ENCODE data around the gene NECTIN2. TPM values are rescaled to one million over a fixed set of nuclear protein-coding genes. Genes with fewer than 3 reads are reported as not detected.

NECTIN2 gene
- total and polyA plus RNA-seq, 4 donors = 49.4 to 77.5 (median 55.5) TPM

GRCh38 chr19:44931541-44931940 lies 85.4 kb downstream of the NECTIN2 start:
- H3K9ac ChIP-seq (ENCODE audit: low read depth in 1 of 2, low read length in 2 of 2) = no peak overlapping the region
- whole genome bisulfite sequencing = 96% methylated on average over 4 of the region's 4 CpGs
- peaks cover 12 to 46% (median 35%) of the 10 kb centered on the region in 4 donors for H3K4me1 ChIP-seq (ENCODE audit: control insufficient read depth in 4 of 4, insufficient read depth in 4 of 4, low read length in 3 of 4)
- TF ChIP-seq RXRA (IDR thresholded peaks at IDR 0.05) (no peak), FOXA2 (IDR thresholded peaks at IDR 0.05) (no peak), YY1 (IDR thresholded peaks at IDR 0.05) (no peak), FOXA1 (IDR thresholded peaks at IDR 0.05) (no peak), EGR1 (IDR thresholded peaks at IDR 0.05; ENCODE audit: low read depth in 2 of 2) (no peak), JUND (IDR thresholded peaks at IDR 0.05) (no peak), ZBTB33 (IDR thresholded peaks at IDR 0.05) (no peak), HNF4G (IDR thresholded peaks at IDR 0.05) (no peak), NR2F2 (IDR thresholded peaks at IDR 0.05) (no peak), TAF1 (conservative IDR thresholded peaks at IDR 0.05) (no peak), HNF4A (conservative IDR thresholded peaks at IDR 0.05) (no peak), SP1 (IDR thresholded peaks at IDR 0.05) (no peak), GABPA (IDR thresholded peaks at IDR 0.05 in 1 of 2, conservative IDR thresholded peaks at IDR 0.05 in 1 of 2) (no peak), RAD21 (IDR thresholded peaks at IDR 0.05) (no peak)
- TF ChIP-seq, protein P1, sequence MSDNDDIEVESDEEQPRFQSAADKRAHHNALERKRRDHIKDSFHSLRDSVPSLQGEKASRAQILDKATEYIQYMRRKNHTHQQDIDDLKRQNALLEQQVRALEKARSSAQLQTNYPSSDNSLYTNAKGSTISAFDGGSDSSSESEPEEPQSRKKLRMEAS (IDR thresholded peaks at IDR 0.05) = no peak
- TF ChIP-seq, protein P2, sequence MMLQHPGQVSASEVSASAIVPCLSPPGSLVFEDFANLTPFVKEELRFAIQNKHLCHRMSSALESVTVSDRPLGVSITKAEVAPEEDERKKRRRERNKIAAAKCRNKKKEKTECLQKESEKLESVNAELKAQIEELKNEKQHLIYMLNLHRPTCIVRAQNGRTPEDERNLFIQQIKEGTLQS (IDR thresholded peaks at IDR 0.05) = no peak
- TF ChIP-seq, protein P3, sequence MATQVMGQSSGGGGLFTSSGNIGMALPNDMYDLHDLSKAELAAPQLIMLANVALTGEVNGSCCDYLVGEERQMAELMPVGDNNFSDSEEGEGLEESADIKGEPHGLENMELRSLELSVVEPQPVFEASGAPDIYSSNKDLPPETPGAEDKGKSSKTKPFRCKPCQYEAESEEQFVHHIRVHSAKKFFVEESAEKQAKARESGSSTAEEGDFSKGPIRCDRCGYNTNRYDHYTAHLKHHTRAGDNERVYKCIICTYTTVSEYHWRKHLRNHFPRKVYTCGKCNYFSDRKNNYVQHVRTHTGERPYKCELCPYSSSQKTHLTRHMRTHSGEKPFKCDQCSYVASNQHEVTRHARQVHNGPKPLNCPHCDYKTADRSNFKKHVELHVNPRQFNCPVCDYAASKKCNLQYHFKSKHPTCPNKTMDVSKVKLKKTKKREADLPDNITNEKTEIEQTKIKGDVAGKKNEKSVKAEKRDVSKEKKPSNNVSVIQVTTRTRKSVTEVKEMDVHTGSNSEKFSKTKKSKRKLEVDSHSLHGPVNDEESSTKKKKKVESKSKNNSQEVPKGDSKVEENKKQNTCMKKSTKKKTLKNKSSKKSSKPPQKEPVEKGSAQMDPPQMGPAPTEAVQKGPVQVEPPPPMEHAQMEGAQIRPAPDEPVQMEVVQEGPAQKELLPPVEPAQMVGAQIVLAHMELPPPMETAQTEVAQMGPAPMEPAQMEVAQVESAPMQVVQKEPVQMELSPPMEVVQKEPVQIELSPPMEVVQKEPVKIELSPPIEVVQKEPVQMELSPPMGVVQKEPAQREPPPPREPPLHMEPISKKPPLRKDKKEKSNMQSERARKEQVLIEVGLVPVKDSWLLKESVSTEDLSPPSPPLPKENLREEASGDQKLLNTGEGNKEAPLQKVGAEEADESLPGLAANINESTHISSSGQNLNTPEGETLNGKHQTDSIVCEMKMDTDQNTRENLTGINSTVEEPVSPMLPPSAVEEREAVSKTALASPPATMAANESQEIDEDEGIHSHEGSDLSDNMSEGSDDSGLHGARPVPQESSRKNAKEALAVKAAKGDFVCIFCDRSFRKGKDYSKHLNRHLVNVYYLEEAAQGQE (IDR thresholded peaks at IDR 0.05) = no peak
- no peak for DNase-seq (ENCODE audit: low spot score)
- no peaks in the 10 kb centered on the region for H3K36me3 ChIP-seq (ENCODE audit: control insufficient read depth in 4 of 4, insufficient read depth in 3 of 4, low read depth in 1 of 4, low read length in 3 of 4)
- no peaks in the 10 kb centered on the region for H3K27me3 ChIP-seq (ENCODE audit: control insufficient read depth in 4 of 4, insufficient read depth in 4 of 4, low read length in 3 of 4)
- H3K9me3 ChIP-seq (ENCODE audit: control insufficient read depth in 4 of 4, low read length in 3 of 4) = no peaks in the 10 kb centered on the region
- H3K4me3 ChIP-seq (ENCODE audit: low read depth in 1 of 3, low read length in 3 of 3) = no peak overlapping the region
- peak overlapping the region in 1 of 2 donors; percentile 32 for H3K27ac ChIP-seq (ENCODE audit: low read depth in 1 of 2, low read length in 2 of 2)

Other genes starting within 250 kb of the NECTIN2 start
- 1 to 10 TPM in 1 of 2 donors, under 1 TPM in 1; 0.47 to 2.8 TPM for gene IGSF23, start 232.7 kb upstream of the NECTIN2 start, total RNA-seq
- gene IGSF23, start 232.7 kb upstream of the NECTIN2 start, polyA plus RNA-seq = 10 to 100 TPM in 1 of 2 donors, 1 to 10 TPM in 1; 3.9 to 11.4 TPM
- gene PVR, start 202.4 kb upstream of the NECTIN2 start, total RNA-seq = 10 to 100 TPM; 18.6 to 49.0 TPM
- gene PVR, start 202.4 kb upstream of the NECTIN2 start, polyA plus RNA-seq = 10 to 100 TPM; 11.4 to 45.7 TPM
- gene CEACAM19, start 174.8 kb upstream of the NECTIN2 start, total RNA-seq = 1 to 10 TPM in 1 of 2 donors, under 1 TPM in 1; 0.75 to 1.6 TPM
- gene CEACAM19, start 174.8 kb upstream of the NECTIN2 start, polyA plus RNA-seq = 1 to 10 TPM in 1 of 2 donors, under 1 TPM in 1; 0.98 to 2.6 TPM
- under 1 TPM in 1 of 2 donors, not detected in 1; 0.09 TPM for gene CEACAM16, start 147.1 kb upstream of the NECTIN2 start, total RNA-seq
- gene CEACAM16, start 147.1 kb upstream of the NECTIN2 start, polyA plus RNA-seq = not detected
- 10 to 100 TPM in 1 of 2 donors, 1 to 10 TPM in 1; 4.5 to 29.1 TPM for gene BCL3, start 97.6 kb upstream of the NECTIN2 start, total RNA-seq
- gene BCL3, start 97.6 kb upstream of the NECTIN2 start, polyA plus RNA-seq = 10 to 100 TPM; 10.3 to 63.6 TPM
- 10 to 100 TPM in 1 of 2 donors, 1 to 10 TPM in 1; 2.1 to 14.0 TPM for gene CBLC, start 68.4 kb upstream of the NECTIN2 start, total RNA-seq
- gene CBLC, start 68.4 kb upstream of the NECTIN2 start, polyA plus RNA-seq = 1 to 10 TPM; 8.0 to 9.6 TPM
- 10 to 100 TPM; 15.1 to 87.4 TPM for gene BCAM, start 37.2 kb upstream of the NECTIN2 start, total RNA-seq
- gene BCAM, start 37.2 kb upstream of the NECTIN2 start, polyA plus RNA-seq = 10 to 100 TPM; 10.5 to 23.1 TPM
- gene TOMM40, start 45.0 kb downstream of the NECTIN2 start, total RNA-seq = 10 to 100 TPM; 28.3 to 34.4 TPM
- gene TOMM40, start 45.0 kb downstream of the NECTIN2 start, polyA plus RNA-seq = 10 to 100 TPM; 27.0 to 33.0 TPM
- gene APOE, start 59.5 kb downstream of the NECTIN2 start, total RNA-seq = 1,000 to 10,000 TPM; 1,884 to 3,491 TPM
- 1,000 to 10,000 TPM; 3,935 to 5,263 TPM for gene APOE, start 59.5 kb downstream of the NECTIN2 start, polyA plus RNA-seq
- gene APOC1, start 68.3 kb downstream of the NECTIN2 start, total RNA-seq = 1,000 to 10,000 TPM in 1 of 2 donors, 100 to 1,000 TPM in 1; 612 to 1,996 TPM
- over 10,000 TPM in 1 of 2 donors, 1,000 to 10,000 TPM in 1; 3,937 to 10,095 TPM for gene APOC1, start 68.3 kb downstream of the NECTIN2 start, polyA plus RNA-seq
- gene APOC4, start 95.9 kb downstream of the NECTIN2 start, total RNA-seq = 100 to 1,000 TPM in 1 of 2 donors, 1 to 10 TPM in 1; 1.0 to 131 TPM
- gene APOC4, start 95.9 kb downstream of the NECTIN2 start, polyA plus RNA-seq = 100 to 1,000 TPM; 418 to 420 TPM
- gene APOC2, start 99.8 kb downstream of the NECTIN2 start, total RNA-seq = 1,000 to 10,000 TPM in 1 of 2 donors, 100 to 1,000 TPM in 1; 660 to 1,200 TPM
- gene APOC2, start 99.8 kb downstream of the NECTIN2 start, polyA plus RNA-seq = 1,000 to 10,000 TPM; 2,878 to 3,399 TPM
- 10 to 100 TPM; 46.2 to 56.7 TPM for gene CLPTM1, start 109.1 kb downstream of the NECTIN2 start, total RNA-seq
- 10 to 100 TPM; 35.8 to 94.5 TPM for gene CLPTM1, start 109.1 kb downstream of the NECTIN2 start, polyA plus RNA-seq
- 1 to 10 TPM; 2.2 to 4.9 TPM for gene RELB, start 155.2 kb downstream of the NECTIN2 start, total RNA-seq
- gene RELB, start 155.2 kb downstream of the NECTIN2 start, polyA plus RNA-seq = 1 to 10 TPM; 1.4 to 3.1 TPM
- 10 to 100 TPM; 13.0 to 44.3 TPM for gene CLASRP, start 192.7 kb downstream of the NECTIN2 start, total RNA-seq
- 10 to 100 TPM in 1 of 2 donors, 1 to 10 TPM in 1; 9.0 to 12.6 TPM for gene CLASRP, start 192.7 kb downstream of the NECTIN2 start, polyA plus RNA-seq
- under 1 TPM; 0.17 to 0.42 TPM for gene ZNF296, start 230.2 kb downstream of the NECTIN2 start, total RNA-seq
- under 1 TPM in 1 of 2 donors, not detected in 1; 0.16 TPM for gene ZNF296, start 230.2 kb downstream of the NECTIN2 start, polyA plus RNA-seq
- gene GEMIN7, start 233.0 kb downstream of the NECTIN2 start, total RNA-seq = 10 to 100 TPM; 10.0 to 16.2 TPM
- 10 to 100 TPM; 22.7 to 25.2 TPM for gene GEMIN7, start 233.0 kb downstream of the NECTIN2 start, polyA plus RNA-seq
- 10 to 100 TPM in 1 of 2 donors, 1 to 10 TPM in 1; 9.8 to 10.4 TPM for gene PPP1R37, start 246.9 kb downstream of the NECTIN2 start, total RNA-seq
- 1 to 10 TPM; 1.8 to 8.7 TPM for gene PPP1R37, start 246.9 kb downstream of the NECTIN2 start, polyA plus RNA-seq

Data from liver (tissue), 9 donors.